NCI-H446 treated with DMSO at 0.1 percent for 48 hours (cell line): Measurements from ENCODE around the gene TRPC4AP.
"Not testable (repeated sequence)": the region's sequence is repeated elsewhere in the genome, so short reads cannot be mapped to it uniquely, and the experiment has no call there.

Experiments used
- DNase-seq: peaks from one replicate; lab custom pipeline; 2025; lab: John Stamatoyannopoulos, UW

TRPC4AP gene

DNA sequence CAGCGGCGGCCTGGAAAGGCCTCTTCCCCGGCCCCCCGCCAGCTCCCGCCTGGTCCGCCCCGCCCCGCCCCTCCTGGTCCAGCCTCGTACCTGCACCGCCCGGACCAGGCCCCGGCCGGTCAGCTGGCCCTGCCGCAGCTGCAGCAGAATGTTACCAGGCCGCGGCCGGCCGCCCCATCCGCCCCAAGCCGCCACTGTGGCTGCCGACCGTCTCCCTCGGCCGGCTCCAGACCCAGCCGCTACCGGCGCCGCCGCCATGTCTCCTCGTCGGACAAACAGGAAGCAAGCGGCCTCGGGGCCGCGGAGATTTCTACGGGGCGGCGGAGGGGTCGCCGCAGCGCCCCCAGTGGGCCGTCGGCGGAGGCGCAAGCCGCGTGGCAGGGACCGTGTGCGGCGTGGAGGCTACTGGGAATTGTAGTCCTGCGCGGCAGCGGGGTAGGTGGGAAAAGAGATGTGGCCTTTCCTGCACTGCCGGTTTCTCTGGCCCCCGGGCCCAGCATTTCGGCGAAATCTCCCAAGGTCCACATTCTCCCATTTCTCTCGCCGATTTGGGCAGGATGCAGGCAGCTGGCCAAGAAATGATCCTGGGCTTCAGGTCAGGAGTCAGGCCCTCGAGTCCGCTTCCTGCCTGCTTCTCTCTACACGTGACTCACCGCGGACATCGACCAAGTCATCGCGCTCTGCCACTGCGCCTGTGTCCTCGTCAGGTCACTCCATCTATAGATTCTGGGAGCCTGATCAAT lies at the start of gene TRPC4AP:
Gene TRPC4AP (minus strand): TSS at position 284 of the 743 bp plus-strand sequence. CDS start 26 bp downstream, at position 258.
- peak; percentile 84 for DNase-seq

DNA sequence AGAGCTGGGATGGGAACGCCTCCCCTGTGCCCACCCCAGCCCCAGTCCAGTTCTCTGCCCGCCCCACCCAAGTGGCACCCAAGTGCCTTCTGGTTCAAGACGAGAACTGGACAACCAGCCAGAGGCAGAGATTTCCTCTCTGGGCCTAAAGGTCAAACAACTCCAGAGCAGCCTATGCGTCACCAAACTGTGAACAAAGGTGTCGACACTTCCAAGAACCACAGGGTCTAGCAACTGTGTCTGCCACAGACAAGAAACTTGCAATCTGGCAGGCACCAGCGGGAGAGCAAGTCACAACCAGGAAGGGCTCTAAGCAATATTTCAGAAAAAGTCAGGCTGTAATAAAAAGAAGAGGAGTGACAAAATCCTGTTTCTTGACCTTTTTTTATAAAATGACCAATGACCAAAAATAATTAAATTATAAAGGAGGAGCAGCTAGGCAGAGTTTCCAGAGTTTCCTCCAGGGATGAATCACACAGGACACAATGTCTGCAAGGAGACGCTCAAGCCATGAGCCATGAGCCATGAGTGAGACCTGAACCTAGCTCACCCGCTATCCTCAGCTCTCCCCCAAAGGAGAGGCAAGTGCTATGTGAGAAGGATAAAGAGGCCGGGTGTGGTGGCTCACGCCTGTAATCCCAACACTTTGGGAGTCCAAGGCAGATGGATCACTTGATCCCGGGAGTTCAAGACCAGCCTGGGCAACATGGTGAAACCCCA lies 43.4 kb upstream of the TRPC4AP start:
- no peak for DNase-seq

- DNase-seq = no peak
Measured at GRCh38 chr20:35134880-35135279, 42.3 kb upstream of the TRPC4AP start.

GRCh38 chr20:35134472-35134871 lies 41.9 kb upstream of the TRPC4AP start:
- no peak for DNase-seq

DNA sequence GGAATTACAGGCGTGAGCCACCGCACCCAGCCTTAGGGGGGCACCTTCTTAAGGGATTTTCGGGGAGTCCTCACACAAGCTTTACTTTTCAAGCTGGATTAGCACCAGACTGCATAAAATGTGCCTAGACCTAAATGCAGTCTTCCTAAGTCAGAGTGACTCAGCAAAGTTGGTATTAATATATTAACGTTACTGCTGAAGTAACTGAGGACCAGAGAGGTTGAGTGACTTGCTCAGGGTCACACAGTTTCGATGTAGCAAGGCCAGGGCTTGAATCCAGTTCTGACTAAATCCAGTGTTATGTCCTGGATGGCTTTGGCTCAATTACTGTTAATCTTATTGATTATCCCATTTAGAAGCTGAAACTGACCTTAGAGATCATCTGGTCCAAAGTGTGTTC lies 41.1 kb upstream of the TRPC4AP start:
- DNase-seq = no peak

GRCh38 chr20:35133031-35133430 lies 40.4 kb upstream of the TRPC4AP start:
- DNase-seq = no peak

GRCh38 chr20:35131934-35132333 lies 39.3 kb upstream of the TRPC4AP start:
- no peak for DNase-seq

DNA sequence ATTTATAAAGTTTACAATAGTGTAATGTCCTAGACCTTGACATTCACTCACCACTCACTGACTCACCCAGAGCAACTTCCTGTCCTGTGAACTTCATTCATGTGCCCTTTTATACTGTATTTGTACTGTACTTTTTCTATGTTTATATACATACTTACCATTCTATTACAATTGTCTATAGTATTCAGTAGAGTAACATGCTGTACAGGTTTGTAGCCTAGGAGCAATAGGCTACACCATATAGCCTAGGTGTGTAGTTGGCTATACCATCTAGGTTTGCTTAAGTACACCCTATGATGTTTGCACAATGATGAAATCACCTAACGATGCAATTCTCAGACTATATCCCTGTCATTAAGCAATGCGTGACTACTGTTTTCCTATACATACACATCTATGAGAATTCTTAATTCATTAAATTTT lies 37.1 kb upstream of the TRPC4AP start:
- DNase-seq = no peak

GRCh38 chr20:35125753-35126152 lies 33.1 kb upstream of the TRPC4AP start:
- no peak for DNase-seq

DNA sequence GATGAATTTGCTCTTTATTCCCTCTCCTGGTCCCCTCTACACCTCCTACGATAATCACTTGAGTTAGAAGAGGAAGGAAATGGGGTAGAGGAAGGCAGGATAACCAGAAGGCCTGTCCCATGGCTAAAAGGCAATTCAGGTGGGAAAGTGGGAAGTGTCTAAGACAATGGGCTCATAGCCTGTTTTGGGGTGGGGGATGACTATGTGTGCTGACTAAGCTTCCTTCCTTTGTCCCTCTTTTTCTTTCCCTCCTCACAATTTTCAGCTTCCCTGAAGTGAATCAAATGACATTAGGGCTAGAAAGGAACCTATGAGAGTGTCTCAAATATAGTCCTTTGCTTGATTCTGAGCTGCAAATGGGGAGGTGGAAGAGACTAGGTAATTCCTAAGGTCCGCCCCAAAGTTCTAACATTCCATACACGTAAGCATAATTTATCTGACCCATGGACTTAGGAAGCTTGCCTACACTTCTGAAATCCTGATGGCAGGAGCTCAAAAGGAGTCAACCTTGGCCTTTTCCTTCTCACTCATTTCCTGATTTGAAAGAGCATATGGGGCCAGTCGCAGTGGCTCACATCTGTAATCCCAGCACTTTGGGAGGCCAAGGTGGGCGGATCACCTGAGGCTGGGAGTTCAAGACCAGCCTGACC lies 30.3 kb upstream of the TRPC4AP start:
- no peak for DNase-seq

DNA sequence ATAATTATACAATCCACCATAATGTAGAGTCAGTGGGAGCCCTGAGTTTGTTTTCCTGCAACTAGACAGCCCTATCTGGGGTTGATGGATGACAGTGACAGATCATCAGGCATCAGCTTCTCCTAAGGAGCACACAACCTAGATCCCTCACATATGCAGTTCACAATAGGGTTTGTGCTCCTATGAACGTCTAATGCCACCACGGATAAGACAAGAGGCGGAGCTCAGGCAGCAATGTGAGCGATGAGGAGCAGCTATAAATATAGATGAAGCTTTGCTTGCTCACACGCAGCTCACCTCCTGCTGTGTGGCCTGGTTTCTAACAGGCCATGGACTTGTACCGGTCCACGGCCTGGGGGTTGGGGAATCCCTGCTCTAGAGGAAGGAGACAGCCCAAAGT lies 28.6 kb upstream of the TRPC4AP start:
- DNase-seq = no peak

GRCh38 chr20:35120012-35120701 lies 27.6 kb upstream of the TRPC4AP start:
- DNase-seq = no peak

GRCh38 chr20:35117629-35118028 lies 25.0 kb upstream of the TRPC4AP start:
- no peak for DNase-seq

DNA sequence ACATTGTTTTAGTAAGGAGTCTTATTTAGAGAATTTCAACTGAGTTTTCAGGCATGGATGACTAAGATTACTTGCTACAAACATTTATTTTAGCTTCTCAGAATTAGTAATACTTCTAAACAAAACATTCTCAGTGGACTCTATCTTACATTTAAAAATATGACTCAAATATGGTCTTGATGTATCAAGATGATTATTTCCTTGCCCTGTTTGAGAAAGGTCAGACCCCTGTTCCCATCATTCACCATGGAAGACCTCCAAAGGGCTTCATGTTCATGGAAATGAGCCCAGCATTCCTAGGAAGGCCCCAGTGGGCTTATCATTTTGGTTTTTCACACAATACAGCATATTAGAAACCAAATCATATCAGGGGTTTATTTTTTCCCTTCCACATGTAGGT lies 24.6 kb upstream of the TRPC4AP start:
- no peak for DNase-seq

GRCh38 chr20:35116258-35116657 lies 23.7 kb upstream of the TRPC4AP start:
- no peak for DNase-seq

- no peak for DNase-seq
Measured at GRCh38 chr20:35115606-35116005, 23.0 kb upstream of the TRPC4AP start.

DNA sequence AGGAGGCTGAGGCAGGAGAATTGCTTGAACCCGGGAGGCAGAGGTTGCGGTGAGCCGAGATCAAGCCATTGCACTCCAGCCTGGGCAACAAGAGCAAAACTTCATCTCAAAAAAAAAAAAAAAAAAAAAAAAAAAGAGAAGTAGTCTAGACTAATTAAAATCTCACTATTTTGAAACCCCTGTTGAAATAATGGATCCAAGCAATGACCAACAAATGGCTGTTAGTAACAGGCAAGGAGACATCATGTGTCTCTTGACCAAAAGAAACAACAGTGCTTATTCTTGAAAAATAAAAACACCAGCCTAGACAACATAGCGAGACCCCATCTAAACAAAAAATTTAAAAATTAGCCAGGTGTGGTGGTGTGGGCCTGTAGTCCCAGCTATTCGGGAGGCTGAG lies 19.7 kb upstream of the TRPC4AP start:
- not testable (repeated sequence) for DNase-seq

DNA sequence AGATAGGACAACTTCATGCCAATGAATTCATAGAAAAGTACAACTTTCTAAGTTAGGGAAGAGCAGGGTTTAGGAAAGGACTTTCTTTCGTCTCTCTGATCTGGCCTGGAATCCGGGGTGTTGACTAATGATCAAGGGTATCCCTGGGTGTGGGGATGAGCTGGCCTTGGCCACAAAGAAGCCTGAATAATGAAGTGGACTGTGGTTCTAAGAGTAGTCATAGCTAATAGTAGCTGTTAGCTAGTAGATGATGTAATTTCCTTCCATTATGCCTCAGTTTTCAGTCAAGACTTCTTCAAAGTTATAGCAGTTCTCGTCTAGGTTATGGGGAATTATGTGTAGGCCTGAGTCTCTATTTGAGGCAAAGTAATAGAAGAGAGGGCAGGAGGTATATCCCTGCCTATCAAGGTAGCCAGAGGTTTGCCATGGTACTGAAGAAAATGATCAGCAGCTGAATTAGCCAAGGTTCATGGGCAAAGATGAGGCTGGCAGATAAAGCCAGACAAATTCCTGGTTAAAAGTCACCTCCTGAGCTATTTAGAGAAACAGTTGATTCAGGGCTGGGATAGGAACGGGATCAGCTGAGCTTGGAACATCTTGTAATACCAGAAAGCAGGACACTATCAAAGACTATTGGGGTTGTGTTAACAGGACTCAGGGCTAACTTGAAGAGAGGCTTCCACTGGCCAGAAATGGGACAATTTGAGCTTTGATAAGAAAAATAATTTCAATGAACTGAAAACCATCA lies 18.7 kb upstream of the TRPC4AP start:
- no peak for DNase-seq

- DNase-seq = no peak
Measured at GRCh38 chr20:35108921-35109320, 16.3 kb upstream of the TRPC4AP start.

GRCh38 chr20:35106827-35107380 lies 14.3 kb upstream of the TRPC4AP start:
- no peak for DNase-seq

DNA sequence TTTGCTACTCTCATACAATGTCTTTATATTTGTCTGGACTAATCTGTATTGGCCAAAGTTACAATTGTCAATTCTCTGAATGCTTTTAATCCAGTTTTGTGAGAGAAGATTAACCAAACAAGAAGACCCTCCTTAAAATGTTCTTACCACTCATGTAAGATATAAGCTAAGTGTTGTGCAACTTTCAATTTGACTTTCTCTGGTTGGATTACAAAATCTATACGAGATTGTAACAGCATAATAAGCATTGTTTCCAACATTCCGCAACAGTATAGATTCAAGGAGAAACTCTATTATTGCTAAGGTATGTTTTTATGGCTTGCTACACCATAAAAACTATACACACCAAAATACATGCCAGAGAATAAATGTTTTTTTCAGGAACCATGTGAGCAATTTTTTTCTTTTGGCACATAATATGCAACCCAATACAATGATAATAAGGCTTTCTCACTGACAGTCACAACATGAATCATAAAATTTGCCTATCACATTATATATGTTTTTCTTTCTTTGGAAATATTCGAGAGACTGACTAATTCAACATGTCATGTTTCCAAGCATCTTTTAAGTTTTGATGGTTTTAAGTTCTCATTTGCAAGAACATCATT lies 12.2 kb upstream of the TRPC4AP start:
- DNase-seq = no peak
